ENCODE results near the gene STMP1.
"Not testable (repeated sequence)": the region's sequence is repeated elsewhere in the genome, so short reads cannot be mapped to it uniquely, and the experiment has no call there.

STMP1 gene

DNA sequence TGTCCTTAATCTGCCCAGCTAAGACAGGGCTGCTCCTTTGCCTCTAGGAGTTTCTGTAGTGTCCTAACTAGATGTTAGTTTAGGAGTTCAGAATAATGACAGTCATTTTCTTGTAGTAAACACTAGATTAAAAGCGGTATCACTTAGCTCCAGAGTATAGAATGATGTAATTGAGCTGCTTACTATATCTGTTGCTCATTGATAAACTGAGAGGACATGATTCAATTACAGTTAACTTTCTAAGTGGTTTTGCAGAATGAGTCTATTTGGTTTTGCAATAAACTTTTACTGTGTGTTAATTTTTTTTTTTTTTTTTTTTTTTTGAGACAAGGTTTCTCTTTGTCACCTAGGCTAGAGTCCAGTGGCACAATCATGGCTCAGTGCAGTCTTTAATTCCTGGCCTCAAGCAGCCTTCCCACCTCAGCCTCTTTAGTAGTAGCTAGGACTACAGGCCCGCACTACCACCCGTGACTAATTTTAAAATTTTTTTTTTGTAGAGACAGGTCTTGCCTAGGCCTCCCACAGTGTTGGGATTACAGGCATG is 1.8 kb downstream of the STMP1 start:
- in situ Hi-C loops (cut with MboI; ENCODE audit: low sequenced_read_pairs), result no loop called here

DNA sequence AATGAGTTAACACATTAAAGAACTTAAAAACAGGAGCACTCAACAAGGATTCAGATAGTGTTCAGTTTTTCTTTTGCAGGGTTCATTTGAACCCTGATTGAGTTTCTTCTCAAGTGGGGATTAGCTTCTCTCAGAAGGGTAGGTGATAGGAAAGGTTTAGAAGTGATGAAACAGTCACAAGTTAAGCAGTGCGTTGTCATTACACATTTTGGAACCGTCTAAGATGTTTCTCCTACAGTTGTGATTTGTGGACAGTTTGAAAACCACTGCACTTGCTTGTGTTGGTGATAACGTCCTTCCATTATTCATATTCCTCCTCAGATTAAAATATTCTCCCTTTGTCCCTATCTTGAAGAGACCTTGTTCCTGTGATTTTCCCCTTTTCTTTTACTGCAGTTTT is 2.7 kb downstream of the STMP1 start:
- in situ Hi-C loops (cut with MboI; ENCODE audit: low sequenced_read_pairs), result no loop called here

DNA sequence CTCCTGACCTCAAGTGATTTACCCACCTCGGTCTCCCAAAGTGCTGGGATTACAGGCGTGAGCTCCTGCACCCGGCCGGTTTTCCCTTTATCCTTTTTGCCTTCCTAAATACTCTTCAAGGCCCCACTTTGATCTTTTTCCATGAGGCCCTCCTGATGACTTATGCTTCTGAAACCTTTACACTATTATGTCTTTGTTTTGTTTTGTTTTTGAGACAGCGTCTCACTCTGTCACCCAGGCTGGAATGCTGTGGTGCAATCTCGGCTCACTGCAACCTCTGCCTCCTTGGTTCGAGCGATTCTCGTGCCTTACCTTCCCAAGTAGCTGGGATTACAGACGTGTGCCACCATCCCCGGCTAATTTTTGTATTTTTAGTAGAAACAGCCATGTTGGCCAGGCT is 3.8 kb downstream of the STMP1 start:
- in situ Hi-C loops (cut with MboI; ENCODE audit: low sequenced_read_pairs), result no loop called here

DNA sequence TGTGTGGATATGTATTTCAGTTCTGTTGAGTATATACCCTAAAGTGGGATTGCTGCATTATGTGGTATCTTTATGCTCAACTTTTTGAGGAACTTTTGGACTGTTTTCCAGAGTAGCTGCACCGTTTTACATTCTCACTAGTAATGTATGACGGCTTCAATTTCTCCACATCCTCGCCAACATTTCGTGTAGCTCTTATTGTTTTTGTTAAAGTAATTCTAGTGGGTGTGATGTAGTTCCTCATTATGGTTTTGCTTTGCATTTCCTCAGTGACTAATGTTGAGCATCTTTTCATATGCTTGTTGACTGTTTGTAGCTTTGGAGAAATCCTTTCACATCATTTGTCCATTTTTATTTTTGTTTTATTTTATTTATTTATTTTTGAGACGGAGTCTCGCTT is 4.5 kb downstream of the STMP1 start:
- in situ Hi-C loops (cut with MboI; ENCODE audit: low sequenced_read_pairs), result no loop called here

DNA sequence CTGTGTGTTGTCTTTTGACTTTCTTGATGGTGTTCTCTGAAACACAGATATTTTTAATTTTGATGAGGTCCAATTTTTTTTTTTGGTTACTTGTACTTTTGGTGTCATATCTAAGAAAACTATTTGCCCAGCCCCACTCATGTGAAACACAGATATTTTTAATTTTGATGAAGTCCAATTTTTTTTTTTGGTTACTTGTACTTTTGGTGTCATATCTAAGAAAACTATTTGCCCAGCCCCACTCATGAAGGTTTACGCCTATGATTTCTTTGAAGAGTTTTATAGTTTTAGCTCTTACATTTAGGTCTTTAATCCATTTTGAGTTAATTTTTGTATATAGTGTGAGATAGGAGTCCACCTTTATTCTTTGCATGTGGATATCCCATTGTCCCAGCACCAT is 5.3 kb downstream of the STMP1 start:
- in situ Hi-C loops (cut with MboI; ENCODE audit: low sequenced_read_pairs), result not testable (repeated sequence)

DNA sequence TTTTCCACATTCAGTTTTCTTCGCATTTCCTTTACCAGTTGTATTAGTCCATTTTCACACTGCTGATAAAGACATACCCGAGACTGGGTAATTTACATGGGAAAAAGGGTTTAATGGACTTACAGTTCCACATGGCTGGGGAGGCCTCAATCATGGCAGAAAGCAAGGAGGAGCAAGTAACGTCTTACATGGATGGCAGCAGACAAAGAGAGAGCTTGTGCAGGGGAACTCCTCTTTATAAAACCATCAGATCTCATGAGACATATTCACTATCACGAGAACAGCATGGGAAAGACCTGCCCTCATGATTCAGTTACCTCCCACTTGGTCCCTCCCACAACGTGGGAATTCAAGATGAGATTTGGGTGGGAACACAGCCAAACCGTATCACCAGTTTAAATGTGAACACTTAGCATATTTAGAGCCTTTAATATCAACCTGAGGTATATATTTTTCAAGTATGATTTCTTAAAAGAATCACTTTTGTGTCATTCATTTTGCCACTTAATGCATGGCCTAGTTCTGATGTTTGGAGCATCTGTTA is 6.6 kb downstream of the STMP1 start:
- in situ Hi-C loops (cut with MboI; ENCODE audit: low sequenced_read_pairs), result not testable (repeated sequence)

DNA sequence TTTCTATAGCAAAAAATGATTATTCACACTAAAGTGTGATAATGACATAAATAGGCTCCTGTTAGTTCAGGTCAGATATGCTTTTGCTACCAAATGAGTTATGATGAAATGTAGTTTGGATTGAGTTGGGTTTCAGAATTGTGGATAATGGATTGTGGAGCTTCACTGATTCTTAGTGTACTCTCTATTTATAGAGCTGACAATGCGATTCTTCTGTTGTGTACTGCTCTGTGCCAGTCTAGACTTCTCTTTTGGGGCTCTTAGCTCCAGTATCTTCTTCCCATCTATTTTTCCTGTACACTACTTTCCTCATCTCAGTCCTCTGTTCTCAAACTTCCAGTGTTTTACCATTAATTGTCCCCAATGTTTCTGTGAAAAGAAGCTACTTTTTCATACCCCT is 7.5 kb downstream of the STMP1 start:
- in situ Hi-C loops (cut with MboI; ENCODE audit: low sequenced_read_pairs), result no loop called here

DNA sequence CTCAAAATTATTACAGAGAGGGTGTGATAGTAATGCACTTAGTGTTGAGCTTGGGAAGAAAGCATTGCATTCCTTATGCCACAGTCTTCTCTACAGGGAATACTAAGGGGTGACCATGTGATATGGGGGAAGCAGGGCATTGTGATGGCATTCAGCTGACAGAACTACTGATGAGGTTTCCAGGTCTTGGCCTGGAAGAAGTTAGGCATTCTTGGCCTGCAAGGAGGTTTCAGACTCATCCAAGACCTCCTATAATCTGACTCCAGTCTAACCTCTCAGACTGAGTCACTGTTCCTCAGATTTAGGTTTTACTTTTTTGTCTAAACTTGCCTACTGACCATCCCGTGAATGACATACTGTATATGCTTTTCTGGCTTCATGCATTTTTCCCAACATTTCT is 7.9 kb downstream of the STMP1 start:
- in situ Hi-C loops (cut with MboI; ENCODE audit: low sequenced_read_pairs), result no loop called here

DNA sequence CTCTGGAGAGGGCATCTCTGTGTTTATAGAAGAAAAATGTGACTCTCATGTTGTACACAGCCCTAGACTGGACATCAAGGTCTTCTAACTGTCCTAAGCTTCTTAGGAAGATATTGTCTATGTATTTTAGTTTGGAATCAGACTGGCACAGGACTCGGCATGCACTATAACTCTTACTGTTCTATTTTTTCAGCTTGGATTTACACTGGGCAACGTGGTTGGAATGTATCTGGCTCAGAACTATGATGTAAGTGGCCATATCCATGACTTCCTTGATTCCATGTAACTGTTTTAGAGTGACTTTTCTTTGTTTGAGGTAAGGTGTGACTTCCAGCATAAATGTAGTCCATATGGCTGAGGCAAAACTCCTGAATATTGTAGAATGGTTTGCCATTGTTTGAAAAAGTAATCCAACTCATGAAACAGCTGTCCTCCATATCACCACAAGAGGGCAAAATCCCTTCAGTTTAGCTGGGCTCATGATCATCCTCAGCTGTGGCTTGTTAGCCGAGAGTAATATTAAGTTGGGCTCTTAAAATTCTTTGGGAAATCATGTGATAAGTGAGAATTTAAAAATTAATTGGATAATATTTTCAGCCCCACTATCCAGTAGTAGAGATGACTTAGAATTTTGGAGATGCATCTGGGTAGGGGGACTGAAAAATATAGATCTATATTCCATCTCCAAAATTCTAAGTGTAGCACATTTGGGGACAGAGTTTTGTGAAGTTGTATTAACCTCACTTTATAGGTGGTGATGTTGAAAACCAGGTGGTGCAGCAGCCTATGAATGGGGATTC is 10.4 kb downstream of the STMP1 start:
- in situ Hi-C loops (cut with MboI; ENCODE audit: low sequenced_read_pairs), result no loop called here

DNA sequence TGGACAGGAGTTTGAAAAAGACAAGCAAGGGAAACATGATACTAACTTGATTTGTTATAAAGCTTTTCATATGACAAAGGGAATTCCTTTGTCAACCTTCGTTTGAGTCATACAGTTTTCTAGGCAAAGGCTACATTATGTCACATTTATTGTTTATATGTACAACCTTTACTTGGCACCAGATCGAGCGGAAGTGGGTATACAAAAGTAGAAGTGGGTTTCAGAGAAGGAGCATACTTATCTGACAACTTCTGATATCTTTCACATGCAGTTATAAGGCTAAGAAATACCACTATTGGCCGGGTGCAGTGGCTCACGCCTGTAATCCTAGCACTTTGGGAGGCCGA is 11.0 kb downstream of the STMP1 start:
- in situ Hi-C loops (cut with MboI; ENCODE audit: low sequenced_read_pairs), result no loop called here

DNA sequence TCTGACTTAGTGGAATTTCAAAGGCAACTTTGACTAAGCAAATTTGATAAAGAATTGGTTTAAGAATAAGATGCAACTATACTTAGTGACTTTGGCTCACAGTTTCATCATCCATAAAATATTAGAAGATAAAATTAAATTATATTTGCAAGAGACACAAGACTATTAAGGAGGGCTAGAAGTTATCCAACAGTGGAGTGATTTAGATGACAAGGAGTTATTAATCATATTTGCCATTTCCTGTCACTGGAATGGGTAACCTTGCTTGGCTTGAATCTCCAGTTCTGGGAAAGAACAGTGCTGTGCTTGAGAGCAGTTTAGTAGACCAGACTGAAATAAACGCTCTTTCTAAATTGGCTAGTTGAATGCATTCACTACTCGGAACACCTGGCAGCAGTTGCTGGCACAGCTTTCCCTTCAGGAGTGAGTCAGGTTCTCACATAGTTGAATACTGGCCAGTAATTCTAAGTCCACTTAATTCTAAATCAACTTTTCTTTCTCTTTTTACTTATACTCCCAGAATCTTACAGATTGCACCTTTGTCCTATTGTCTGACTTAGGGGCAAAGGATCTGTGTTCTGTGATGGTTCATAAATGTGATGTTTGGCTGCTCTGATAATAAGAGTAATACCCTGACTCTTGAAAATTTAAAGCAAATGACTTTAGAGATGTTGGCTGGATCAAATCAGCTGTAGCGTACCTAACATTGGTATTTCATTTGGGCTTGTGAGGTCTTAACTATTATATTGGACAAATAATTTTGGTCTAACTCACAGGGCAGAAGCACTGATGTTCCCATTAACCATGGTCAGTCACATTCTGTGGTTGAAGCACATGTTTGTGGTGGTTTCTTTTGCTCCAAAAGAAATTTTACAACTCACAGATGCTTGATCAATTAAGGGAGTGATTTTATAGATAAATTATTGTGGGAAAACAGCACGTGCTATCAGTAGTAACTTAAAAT is 16.6 kb downstream of the STMP1 start:
- in situ Hi-C loops (cut with MboI; ENCODE audit: low sequenced_read_pairs), result no loop called here

DNA sequence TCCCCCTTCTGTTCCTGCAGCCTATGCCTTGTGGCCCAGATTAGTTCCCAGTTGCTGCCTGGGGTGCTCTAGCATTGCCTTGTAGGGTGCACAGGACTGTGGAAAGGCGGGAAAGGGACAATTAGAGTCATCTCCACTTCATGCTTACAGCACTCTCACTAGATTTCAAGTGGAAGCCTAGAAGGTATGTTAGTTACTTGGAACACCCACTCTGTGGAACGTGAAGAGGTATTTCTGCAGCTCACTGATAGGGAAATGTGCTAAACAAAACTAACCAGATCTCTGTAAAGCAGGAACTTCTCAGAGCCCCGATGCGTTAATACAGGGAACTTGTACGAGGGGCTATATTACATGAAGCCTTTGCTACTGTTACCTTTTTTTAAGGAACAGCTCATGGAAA is 19.4 kb downstream of the STMP1 start:
- in situ Hi-C loops (cut with MboI; ENCODE audit: low sequenced_read_pairs), result no loop called here

DNA sequence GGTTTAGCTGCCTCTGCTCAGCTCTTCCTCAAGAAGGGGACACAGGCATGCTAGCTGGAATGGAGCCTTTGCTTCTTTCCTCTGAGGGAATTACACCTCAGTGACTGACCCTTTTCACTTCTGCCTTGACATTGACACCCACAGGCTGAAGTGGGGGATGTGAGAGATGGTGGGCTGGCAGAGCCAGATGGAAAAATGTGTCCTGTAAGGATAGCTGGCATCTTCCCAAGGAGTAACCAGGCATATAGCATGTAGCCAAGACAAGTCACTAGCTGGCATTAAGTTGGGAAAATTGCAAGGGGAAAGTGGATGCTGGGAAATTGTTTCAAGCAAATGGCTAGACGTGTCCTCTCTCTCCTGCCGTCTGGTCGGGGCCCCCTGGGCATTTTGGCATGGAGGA is 19.9 kb downstream of the STMP1 start:
- in situ Hi-C loops (cut with MboI; ENCODE audit: low sequenced_read_pairs), result no loop called here

DNA sequence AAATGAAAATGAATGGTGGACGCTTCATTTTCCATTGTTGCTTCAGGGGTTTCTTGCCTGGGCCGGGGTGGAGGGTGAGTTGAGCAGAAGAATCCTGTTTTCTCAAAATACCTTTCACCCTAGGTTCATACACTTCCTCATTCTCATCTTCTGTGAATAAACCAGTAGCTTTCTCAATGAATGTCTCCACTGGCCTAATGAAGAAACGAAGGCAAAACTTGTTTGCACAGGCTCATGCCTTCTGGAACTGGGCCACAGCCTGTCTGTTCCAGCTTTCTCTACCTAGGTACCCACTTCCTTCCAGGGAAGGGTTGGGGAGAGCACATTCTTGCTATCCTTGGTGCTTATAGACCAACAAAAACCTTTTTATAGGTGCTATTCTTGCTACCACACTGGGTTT is 21.3 kb downstream of the STMP1 start:
- in situ Hi-C loops (cut with MboI; ENCODE audit: low sequenced_read_pairs), result no loop called here

DNA sequence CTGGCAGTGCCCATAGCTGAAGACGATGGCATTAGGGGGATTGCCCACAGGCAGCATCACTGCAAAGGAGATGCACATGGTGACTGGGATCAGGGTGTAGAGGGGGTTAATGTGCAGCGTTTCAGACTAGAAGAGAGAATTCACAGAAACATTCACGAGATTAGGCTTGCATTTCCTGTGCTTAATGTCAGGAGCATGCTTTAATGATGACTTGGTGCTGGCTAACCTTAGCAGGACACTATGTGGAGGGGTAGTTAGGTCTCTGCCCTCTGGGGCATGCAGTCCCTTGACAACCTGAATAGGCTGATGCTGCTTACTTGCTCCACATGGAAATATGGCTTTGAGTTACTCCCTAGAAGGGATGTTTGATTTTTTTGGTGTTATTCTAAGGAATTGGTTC is 21.8 kb downstream of the STMP1 start:
- in situ Hi-C loops (cut with MboI; ENCODE audit: low sequenced_read_pairs), result no loop called here

DNA sequence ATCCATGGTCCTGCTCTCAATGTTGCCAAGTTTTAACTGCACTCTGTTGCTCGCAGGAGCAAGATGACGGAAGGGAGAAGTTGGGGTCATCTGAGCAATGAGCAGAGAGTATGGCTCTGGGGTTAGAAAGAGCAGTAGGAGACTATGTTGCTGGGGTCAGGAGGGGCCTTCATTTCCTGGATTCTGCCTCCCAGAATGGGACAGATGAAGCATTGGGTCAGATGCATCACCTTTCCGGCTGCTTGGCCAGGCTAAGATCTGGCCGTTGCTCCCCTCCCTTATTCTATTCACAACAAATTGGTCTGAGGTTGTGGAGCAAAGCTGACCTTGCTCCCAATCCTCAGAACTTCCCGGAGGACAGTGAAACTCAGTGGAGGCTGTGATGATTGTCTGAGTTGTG is 22.4 kb downstream of the STMP1 start:
- in situ Hi-C loops (cut with MboI; ENCODE audit: low sequenced_read_pairs), result no loop called here

DNA sequence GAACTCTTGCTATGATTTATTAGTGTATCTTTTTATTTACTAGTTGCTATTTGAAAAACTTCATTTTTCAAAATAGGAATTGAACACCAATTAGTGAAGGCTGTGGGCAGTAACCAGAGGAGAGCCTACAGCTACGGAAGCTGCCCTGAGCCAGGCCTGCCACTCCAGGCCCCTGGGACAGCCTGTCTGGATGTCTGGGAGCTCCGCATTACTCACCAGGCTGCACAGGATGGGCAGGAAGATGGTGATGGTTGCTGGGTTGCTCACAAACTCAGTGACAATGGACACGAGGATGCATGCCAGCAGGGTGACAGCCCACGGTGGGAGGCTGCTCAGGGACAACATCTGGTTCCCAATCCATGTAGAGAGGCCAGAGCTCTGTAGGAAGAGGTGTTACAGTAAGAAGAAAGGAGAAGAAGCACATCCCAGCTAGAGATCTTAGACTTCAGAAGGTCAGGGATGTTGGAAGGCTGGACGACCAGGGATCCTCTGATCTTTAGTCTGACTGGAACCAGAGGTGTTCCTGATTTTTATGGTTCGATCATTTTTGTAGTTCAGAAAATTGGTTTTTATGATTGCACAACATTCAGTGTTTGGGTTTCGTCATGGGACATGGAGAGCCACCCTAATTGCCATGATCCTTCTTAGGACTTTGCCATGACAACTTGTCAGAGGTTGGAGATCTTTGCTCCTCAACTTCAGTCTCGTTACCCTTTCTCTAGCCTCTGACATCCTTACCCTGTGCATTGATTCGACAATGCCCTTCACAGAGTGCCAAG is 23.2 kb downstream of the STMP1 start:
- in situ Hi-C loops (cut with MboI; ENCODE audit: low sequenced_read_pairs), result no loop called here

DNA sequence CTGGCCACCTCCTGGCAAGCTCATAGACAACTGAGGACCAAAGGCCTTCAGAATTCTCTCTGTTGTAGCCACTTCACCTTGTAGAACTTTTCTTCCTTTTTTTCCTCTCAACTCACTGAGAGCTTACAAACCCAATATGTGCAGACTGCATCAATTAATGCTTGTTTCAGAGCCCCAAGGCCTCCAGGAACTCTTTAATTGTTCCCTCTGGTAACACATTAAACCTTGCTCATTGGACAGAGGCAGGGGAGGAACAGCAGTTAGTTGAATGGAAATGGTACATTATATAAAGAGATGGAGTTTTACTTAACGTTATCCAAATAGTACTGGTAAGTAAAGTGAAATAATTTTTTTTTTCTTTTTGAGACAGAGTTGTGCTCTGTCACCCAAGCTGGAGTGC is 25.2 kb downstream of the STMP1 start:
- in situ Hi-C loops (cut with MboI; ENCODE audit: low sequenced_read_pairs), result no loop called here

DNA sequence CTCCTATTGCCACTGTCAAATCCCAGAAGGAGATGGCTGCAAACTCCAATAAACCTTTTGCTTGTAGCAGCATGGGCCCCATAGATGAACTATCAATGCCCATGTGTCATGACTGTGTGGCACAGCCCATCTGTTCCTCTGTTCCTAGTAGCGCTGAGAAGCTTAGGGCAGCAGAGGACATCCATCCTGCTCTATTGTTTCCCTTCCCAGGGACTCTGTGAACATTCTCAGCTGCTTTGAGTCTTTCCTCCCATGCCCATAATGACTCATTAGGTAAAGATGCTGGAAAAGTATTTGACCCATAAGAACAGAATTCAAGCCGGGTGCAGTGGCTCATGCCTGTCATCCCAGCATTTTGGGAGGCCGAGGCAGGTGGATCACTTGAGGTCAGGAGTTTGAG is 28.3 kb downstream of the STMP1 start:
- in situ Hi-C loops (cut with MboI; ENCODE audit: low sequenced_read_pairs), result no loop called here

DNA sequence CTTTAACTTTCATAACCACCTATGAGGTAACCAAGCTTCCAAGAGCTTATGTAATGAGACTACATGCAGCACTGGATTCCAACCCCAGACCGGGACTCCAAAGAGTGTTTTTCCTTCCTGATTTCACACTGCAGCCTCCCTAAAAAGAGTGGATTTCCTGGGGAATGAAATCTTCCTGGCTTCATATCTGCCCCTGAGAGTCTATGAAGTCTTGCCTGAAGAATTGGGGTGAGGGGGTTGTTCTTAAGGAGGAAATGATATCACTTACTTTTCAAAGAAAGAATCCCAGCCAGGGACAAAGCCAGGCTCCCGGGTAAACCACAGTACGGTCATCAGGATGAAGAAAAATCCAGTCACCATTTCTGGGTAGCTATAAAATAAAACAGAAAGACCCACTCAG is 29.7 kb downstream of the STMP1 start:
- in situ Hi-C loops (cut with MboI; ENCODE audit: low sequenced_read_pairs), result no loop called here

DNA sequence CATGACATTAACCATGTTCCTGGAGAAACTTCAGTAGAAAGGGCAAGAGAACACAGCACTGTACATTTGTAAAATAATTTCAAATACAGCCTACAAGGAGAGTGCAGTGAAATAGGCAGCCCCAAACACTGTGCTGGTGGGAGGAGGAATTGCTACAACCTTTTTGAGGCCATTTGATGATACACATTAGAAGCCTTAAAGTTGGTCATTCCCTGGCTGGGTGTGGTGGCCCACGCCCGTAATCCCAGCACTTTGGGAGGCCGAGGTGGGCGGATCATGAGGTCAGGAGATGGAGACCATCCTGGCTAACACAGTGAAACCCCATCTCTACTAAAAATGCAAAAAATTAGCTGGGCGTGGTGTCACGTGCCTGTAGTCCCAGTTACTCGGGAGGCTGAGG is 30.3 kb downstream of the STMP1 start:
- in situ Hi-C loops (cut with MboI; ENCODE audit: low sequenced_read_pairs), result not testable (repeated sequence)
